ENCODE data around the gene GPC5.

Gene GPC5

GRCh38 chr13:91565296-91565695, 166.9 kb downstream of the GPC5 start:
- Histone ChIP-seq H3K9ac (ENCODE audit: low read length) (no peak overlapping the region), H3K18ac (ENCODE audit: low read length) (no peak overlapping the region), H2BK15ac (replicated peaks; ENCODE audit: low read depth) (no peak overlapping the region), H3K4me3 (ENCODE audit: low read length) (no peak overlapping the region), H3K79me1 (ENCODE audit: low read length) (no peaks in the 10 kb centered on the region), H3K79me2 (ENCODE audit: control insufficient read depth, insufficient read depth, low read length) (no peaks in the 10 kb centered on the region), H2BK5ac (ENCODE audit: low read length) (no peak overlapping the region), H3K36me3 (ENCODE audit: control insufficient read depth, insufficient read depth, low read length) (no peaks in the 10 kb centered on the region), H2BK120ac (ENCODE audit: low read depth, low read length) (no peak overlapping the region), H3K4me1 (ENCODE audit: control insufficient read depth, low read depth, low read length) (no peaks in the 10 kb centered on the region), H3K56ac (ENCODE audit: low read length) (no peak overlapping the region), H3K4ac (ENCODE audit: low read depth, low read length) (no peak overlapping the region), H3K27me3 (ENCODE audit: insufficient read depth, low read length, poor library complexity) (no peaks in the 10 kb centered on the region), H4K5ac (ENCODE audit: low read length) (no peak overlapping the region), H3K4me2 (ENCODE audit: low read length) (no peak overlapping the region), H4K8ac (ENCODE audit: low read depth, low read length) (no peak overlapping the region), H3K27ac (ENCODE audit: low read depth, low read length) (no peak overlapping the region), H2AK5ac (ENCODE audit: low read length) (no peak overlapping the region), H3K23ac (ENCODE audit: low read length) (no peak overlapping the region)
- no CpG with 5 or more reads among the region's 5 CpGs for WGBS (ENCODE audit: extremely low coverage, insufficient coverage, low lambda C conversion rate)
- no peak for DNase-seq

GRCh38 chr13:91567485-91568207, 169.2 kb downstream of the GPC5 start:
- Histone ChIP-seq H4K8ac (ENCODE audit: low read depth, low read length) (no peak overlapping the region), H3K4me3 (ENCODE audit: low read length) (no peak overlapping the region), H3K56ac (ENCODE audit: low read length) (no peak overlapping the region), H3K36me3 (ENCODE audit: control insufficient read depth, insufficient read depth, low read length) (no peaks in the 10 kb centered on the region), H2BK120ac (ENCODE audit: low read depth, low read length) (no peak overlapping the region), H3K23ac (ENCODE audit: low read length) (no peak overlapping the region), H3K4me2 (ENCODE audit: low read length) (no peak overlapping the region), H3K79me2 (ENCODE audit: control insufficient read depth, insufficient read depth, low read length) (no peaks in the 10 kb centered on the region), H4K5ac (ENCODE audit: low read length) (no peak overlapping the region), H2BK15ac (replicated peaks; ENCODE audit: low read depth) (no peak overlapping the region), H2AK5ac (ENCODE audit: low read length) (no peak overlapping the region), H3K27me3 (ENCODE audit: insufficient read depth, low read length, poor library complexity) (no peaks in the 10 kb centered on the region), H3K4ac (ENCODE audit: low read depth, low read length) (no peak overlapping the region), H3K9ac (ENCODE audit: low read length) (no peak overlapping the region), H3K4me1 (ENCODE audit: control insufficient read depth, low read depth, low read length) (no peaks in the 10 kb centered on the region), H3K18ac (ENCODE audit: low read length) (no peak overlapping the region), H2BK5ac (ENCODE audit: low read length) (no peak overlapping the region), H3K27ac (ENCODE audit: low read depth, low read length) (no peak overlapping the region), H3K79me1 (ENCODE audit: low read length) (no peaks in the 10 kb centered on the region)
- no CpG with 5 or more reads among the region's 5 CpGs for WGBS (ENCODE audit: extremely low coverage, insufficient coverage, low lambda C conversion rate)
- DNase-seq, result no peak

- H4K8ac ChIP-seq (ENCODE audit: low read depth, low read length), result no peak overlapping the region
- H2BK15ac ChIP-seq (replicated peaks; ENCODE audit: low read depth), result no peak overlapping the region
- WGBS (ENCODE audit: extremely low coverage, insufficient coverage, low lambda C conversion rate), result no CpG with 5 or more reads among the region's 5 CpGs
- H3K79me1 ChIP-seq (ENCODE audit: low read length), result no peaks in the 10 kb centered on the region
- H3K23ac ChIP-seq (ENCODE audit: low read length), result no peak overlapping the region
- no peak overlapping the region for H2BK5ac ChIP-seq (ENCODE audit: low read length)
- no peaks in the 10 kb centered on the region for H3K4me1 ChIP-seq (ENCODE audit: control insufficient read depth, low read depth, low read length)
- no peak overlapping the region for H3K4me2 ChIP-seq (ENCODE audit: low read length)
- no peak overlapping the region for H2BK120ac ChIP-seq (ENCODE audit: low read depth, low read length)
- no peak overlapping the region for H4K5ac ChIP-seq (ENCODE audit: low read length)
- H3K18ac ChIP-seq (ENCODE audit: low read length), result no peak overlapping the region
- no peaks in the 10 kb centered on the region for H3K36me3 ChIP-seq (ENCODE audit: control insufficient read depth, insufficient read depth, low read length)
- no peak overlapping the region for H3K4me3 ChIP-seq (ENCODE audit: low read length)
- no peak overlapping the region for H3K27ac ChIP-seq (ENCODE audit: low read depth, low read length)
- no peak overlapping the region for H3K56ac ChIP-seq (ENCODE audit: low read length)
- H2AK5ac ChIP-seq (ENCODE audit: low read length), result no peak overlapping the region
- no peak overlapping the region for H3K4ac ChIP-seq (ENCODE audit: low read depth, low read length)
- H3K9ac ChIP-seq (ENCODE audit: low read length), result no peak overlapping the region
- no peaks in the 10 kb centered on the region for H3K27me3 ChIP-seq (ENCODE audit: insufficient read depth, low read length, poor library complexity)
- no peak for DNase-seq
- H3K79me2 ChIP-seq (ENCODE audit: control insufficient read depth, insufficient read depth, low read length), result no peaks in the 10 kb centered on the region
Observed at GRCh38 chr13:91571681-91572080, 173.3 kb downstream of the GPC5 start.

DNA sequence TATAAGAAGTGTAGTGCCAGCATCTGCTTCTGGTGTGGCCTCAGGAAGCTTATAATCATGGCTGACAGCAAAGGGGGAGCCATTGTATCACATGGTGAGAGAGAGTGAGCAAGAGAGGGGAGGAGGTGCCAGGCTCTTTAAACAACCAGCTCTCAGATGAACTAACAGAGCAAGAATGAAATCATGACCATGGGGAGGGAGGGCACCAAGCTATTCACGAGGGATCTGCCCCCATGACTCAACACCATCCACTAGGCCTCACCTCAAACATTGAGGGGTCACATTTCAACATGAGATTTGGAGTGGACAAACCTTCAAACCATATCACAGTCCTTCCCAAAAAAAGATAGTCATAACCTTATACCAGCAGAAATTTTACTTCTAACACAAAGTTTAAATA, 174.0 kb downstream of the GPC5 start:
- H3K4me3 ChIP-seq (ENCODE audit: low read length), result no peak overlapping the region
- no peak overlapping the region for H2BK5ac ChIP-seq (ENCODE audit: low read length)
- no CpG with 5 or more reads among the region's 1 CpG for WGBS (ENCODE audit: extremely low coverage, insufficient coverage, low lambda C conversion rate)
- H3K56ac ChIP-seq (ENCODE audit: low read length), result no peak overlapping the region
- H3K9ac ChIP-seq (ENCODE audit: low read length), result no peak overlapping the region
- H3K4me1 ChIP-seq (ENCODE audit: control insufficient read depth, low read depth, low read length), result no peaks in the 10 kb centered on the region
- H3K23ac ChIP-seq (ENCODE audit: low read length), result no peak overlapping the region
- H3K27ac ChIP-seq (ENCODE audit: low read depth, low read length), result no peak overlapping the region
- H3K36me3 ChIP-seq (ENCODE audit: control insufficient read depth, insufficient read depth, low read length), result no peaks in the 10 kb centered on the region
- H3K79me1 ChIP-seq (ENCODE audit: low read length), result no peaks in the 10 kb centered on the region
- no peak overlapping the region for H4K5ac ChIP-seq (ENCODE audit: low read length)
- no peaks in the 10 kb centered on the region for H3K79me2 ChIP-seq (ENCODE audit: control insufficient read depth, insufficient read depth, low read length)
- no peak overlapping the region for H2BK15ac ChIP-seq (replicated peaks; ENCODE audit: low read depth)
- no peak overlapping the region for H2BK120ac ChIP-seq (ENCODE audit: low read depth, low read length)
- H3K18ac ChIP-seq (ENCODE audit: low read length), result no peak overlapping the region
- H2AK5ac ChIP-seq (ENCODE audit: low read length), result no peak overlapping the region
- no peak for DNase-seq
- H4K8ac ChIP-seq (ENCODE audit: low read depth, low read length), result no peak overlapping the region
- H3K4me2 ChIP-seq (ENCODE audit: low read length), result no peak overlapping the region
- no peak overlapping the region for H3K4ac ChIP-seq (ENCODE audit: low read depth, low read length)
- H3K27me3 ChIP-seq (ENCODE audit: insufficient read depth, low read length, poor library complexity), result no peaks in the 10 kb centered on the region

DNA sequence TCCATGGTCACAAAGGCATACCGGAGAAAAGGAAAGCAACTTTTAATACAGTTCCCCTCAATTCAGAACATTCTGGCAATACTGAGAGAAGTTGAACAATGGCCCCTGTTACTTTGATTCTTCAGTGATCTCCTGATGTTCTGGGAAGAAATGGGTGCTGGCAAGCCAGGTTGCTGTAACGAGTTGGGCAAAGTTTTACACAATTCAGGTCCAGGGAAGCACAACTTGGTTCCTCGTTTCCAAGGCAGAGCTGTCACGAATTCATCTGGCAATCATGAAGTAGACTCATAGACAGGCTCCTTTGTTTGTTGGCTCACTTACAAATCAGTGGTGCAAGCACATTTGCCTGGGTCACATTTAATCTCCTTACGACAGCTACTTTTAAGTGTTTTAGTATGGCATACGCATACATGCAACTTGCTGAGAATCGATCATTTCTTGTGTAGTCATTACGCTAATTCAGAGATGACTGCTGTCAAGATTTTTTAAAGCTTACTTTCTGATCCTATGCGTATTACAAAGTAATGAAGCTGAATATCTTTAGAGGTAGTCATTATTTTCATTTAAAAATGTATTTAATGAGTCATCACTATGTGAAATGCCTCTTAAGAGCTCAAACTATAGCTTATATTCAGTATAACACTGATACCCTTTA, 174.7 kb downstream of the GPC5 start:
- Histone ChIP-seq H2AK5ac (ENCODE audit: low read length) (no peak overlapping the region), H4K5ac (ENCODE audit: low read length) (no peak overlapping the region), H3K4me3 (ENCODE audit: low read length) (no peak overlapping the region), H3K79me1 (ENCODE audit: low read length) (no peaks in the 10 kb centered on the region), H3K4me1 (ENCODE audit: control insufficient read depth, low read depth, low read length) (no peaks in the 10 kb centered on the region), H3K27ac (ENCODE audit: low read depth, low read length) (no peak overlapping the region), H2BK120ac (ENCODE audit: low read depth, low read length) (no peak overlapping the region), H3K56ac (ENCODE audit: low read length) (no peak overlapping the region), H3K4me2 (ENCODE audit: low read length) (no peak overlapping the region), H3K9ac (ENCODE audit: low read length) (no peak overlapping the region), H4K8ac (ENCODE audit: low read depth, low read length) (no peak overlapping the region), H2BK15ac (replicated peaks; ENCODE audit: low read depth) (no peak overlapping the region), H3K36me3 (ENCODE audit: control insufficient read depth, insufficient read depth, low read length) (no peaks in the 10 kb centered on the region), H3K27me3 (ENCODE audit: insufficient read depth, low read length, poor library complexity) (no peaks in the 10 kb centered on the region), H3K4ac (ENCODE audit: low read depth, low read length) (no peak overlapping the region), H3K79me2 (ENCODE audit: control insufficient read depth, insufficient read depth, low read length) (no peaks in the 10 kb centered on the region), H2BK5ac (ENCODE audit: low read length) (no peak overlapping the region), H3K18ac (ENCODE audit: low read length) (no peak overlapping the region), H3K23ac (ENCODE audit: low read length) (no peak overlapping the region)
- no peak for DNase-seq
- WGBS (ENCODE audit: extremely low coverage, insufficient coverage, low lambda C conversion rate), result no CpG with 5 or more reads among the region's 9 CpGs
